ENCODE measurements around the gene CORO6.
A peak's percentile ranks its signal among the peaks of the same experiment; 100 is the strongest.

Gene CORO6

GRCh38 chr17:29603109-29603674 lies 19.5 kb downstream of the CORO6 start:
- DNase-seq (ENCODE audit: low spot score), result no peak
- ChIA-PET POLR2A (ENCODE audit: low non-redundant PET) (no interaction called here), CTCF (no interaction called here)
- no peak overlapping the region for H3K27ac ChIP-seq
- TF ChIP-seq, protein P1, sequence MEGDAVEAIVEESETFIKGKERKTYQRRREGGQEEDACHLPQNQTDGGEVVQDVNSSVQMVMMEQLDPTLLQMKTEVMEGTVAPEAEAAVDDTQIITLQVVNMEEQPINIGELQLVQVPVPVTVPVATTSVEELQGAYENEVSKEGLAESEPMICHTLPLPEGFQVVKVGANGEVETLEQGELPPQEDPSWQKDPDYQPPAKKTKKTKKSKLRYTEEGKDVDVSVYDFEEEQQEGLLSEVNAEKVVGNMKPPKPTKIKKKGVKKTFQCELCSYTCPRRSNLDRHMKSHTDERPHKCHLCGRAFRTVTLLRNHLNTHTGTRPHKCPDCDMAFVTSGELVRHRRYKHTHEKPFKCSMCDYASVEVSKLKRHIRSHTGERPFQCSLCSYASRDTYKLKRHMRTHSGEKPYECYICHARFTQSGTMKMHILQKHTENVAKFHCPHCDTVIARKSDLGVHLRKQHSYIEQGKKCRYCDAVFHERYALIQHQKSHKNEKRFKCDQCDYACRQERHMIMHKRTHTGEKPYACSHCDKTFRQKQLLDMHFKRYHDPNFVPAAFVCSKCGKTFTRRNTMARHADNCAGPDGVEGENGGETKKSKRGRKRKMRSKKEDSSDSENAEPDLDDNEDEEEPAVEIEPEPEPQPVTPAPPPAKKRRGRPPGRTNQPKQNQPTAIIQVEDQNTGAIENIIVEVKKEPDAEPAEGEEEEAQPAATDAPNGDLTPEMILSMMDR (conservative IDR thresholded peaks at IDR 0.05; ENCODE audit: low read depth), result no peak

DNA sequence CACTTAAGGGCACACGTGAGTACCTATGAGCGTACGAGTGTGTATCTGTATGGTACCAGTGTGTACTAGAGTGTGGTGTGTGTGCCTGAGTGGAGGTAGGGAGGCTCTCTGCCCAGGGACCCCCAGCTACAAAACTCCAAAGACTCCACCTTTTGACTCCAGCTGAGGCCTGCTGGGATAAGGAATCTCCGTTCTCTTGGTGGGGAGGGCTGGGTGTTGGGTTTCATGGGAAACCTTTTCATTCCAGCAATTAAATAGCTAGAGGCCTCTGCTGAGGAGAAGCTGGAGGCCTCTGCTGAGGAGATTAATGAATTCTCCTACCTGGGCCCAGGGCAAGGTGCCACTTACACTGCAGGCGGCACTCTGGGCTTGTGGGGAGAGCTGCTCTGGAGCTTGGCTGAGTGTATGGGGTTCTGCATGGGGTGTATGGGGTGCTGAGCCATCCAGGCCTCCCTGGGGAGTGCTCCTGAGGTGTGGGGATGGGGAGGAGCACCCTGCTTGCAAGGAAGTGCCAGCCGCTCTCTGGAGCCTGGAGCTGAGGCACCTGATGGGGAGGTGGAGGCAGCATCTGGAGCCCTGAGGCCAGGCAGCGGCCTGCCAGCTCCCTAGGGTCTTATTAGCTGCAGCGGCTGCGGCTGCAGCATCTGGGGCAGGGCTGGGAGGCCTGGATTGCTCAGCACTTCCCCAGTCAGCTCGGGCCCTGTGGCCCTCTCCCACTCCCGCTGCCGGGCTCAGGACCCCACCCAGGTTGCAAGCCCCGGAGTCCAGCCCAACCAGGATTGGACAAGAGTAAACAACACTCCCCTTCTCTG lies 25.1 kb downstream of the CORO6 start:
- CTCF ChIA-PET, result interaction anchor here (0.5 to 1.1 kb wide), 3 partner anchors 16 to 330 kb away, joined by 3 to 6 read pairs (median 3); no protein-coding TSS in a partner anchor
- TF ChIP-seq, protein P1 (conservative IDR thresholded peaks at IDR 0.05; ENCODE audit: low read depth), result no peak
- H3K27ac ChIP-seq, result peak overlapping the region; percentile 99
- POLR2A ChIA-PET (ENCODE audit: low non-redundant PET), result no interaction called here
- no peak for DNase-seq (ENCODE audit: low spot score)

- TF ChIP-seq, protein P1 (conservative IDR thresholded peaks at IDR 0.05; ENCODE audit: low read depth), result no peak
- POLR2A ChIA-PET (ENCODE audit: low non-redundant PET), result no interaction called here
- CTCF ChIA-PET, result interaction anchor here (0.6 kb wide), 2 partner anchors 16 to 1459 kb away, joined by 3 read pairs; no protein-coding TSS in a partner anchor
- H3K27ac ChIP-seq, result peak overlapping the region; percentile 99
- no peak for DNase-seq (ENCODE audit: low spot score)
Measured at GRCh38 chr17:29596811-29597210, 25.9 kb downstream of the CORO6 start.

GRCh38 chr17:29595943-29596774 lies 26.6 kb downstream of the CORO6 start:
- no peak for DNase-seq (ENCODE audit: low spot score)
- H3K27ac ChIP-seq, result peak overlapping the region; percentile 99
- TF ChIP-seq, protein P1 (conservative IDR thresholded peaks at IDR 0.05; ENCODE audit: low read depth), result no peak
- ChIA-PET POLR2A (ENCODE audit: low non-redundant PET) (no interaction called here), CTCF (interaction anchor here (0.6 kb wide), 1 partner anchor 1458 kb away, joined by 3 read pairs; no protein-coding TSS in a partner anchor)

DNA sequence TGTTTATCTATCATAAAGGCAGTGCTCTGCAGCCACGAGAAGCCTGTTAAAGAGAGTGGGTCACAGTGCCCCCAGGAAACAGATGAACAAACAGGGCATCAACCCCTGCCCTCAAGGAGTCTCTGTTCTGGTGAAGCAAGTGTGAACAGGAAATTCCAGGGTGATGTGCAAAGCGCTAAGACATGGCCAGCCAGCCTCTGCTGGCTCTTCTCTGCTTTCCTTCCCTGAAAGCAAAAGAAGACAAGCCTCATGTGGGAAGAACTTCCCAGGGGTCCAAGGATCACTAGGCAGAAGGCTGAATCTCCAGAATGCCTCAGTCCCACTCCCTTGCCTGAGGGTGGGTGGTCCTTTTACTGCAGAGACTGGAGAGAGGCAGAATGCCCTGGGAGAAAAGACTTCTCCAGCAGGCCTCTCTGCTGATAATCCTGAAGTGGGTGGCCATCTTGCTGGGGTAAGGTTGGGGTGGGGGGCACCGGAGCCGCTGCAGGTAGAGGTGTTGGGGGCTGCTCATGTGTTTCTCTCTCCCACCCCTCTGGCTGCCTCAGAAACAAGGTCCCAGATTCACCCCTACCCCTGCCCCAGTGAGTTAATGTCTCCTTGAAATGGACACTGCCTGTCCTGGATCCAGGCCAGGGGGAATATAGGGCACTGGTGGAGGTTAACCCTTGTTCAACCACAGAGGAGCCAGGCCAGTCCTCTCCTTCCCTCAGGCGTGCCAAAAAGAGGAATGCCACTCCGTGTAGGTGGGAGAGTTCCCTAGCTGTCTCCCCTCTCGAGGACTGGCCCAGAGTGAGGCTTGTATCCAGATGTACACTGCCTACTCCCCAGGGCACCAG lies 27.4 kb downstream of the CORO6 start:
- no peak for DNase-seq (ENCODE audit: low spot score)
- CTCF ChIA-PET, result interaction anchor here (1.0 to 5.4 kb wide), 5 partner anchors 14 to 225 kb away, joined by 3 to 45 read pairs (median 5); no protein-coding TSS in a partner anchor
- POLR2A ChIA-PET (ENCODE audit: low non-redundant PET), result no interaction called here
- H3K27ac ChIP-seq, result peak overlapping the region; percentile 99
- TF ChIP-seq, protein P1 (conservative IDR thresholded peaks at IDR 0.05; ENCODE audit: low read depth), result no peak
